Measurements from ENCODE around the gene TICAM2. TPM values are rescaled to one million over a fixed set of nuclear protein-coding genes. Genes with fewer than 3 reads are reported as not detected.

Gene TICAM2
- total and polyA plus RNA-seq, 9 of the 15 experiments (the other 6 are each of a cell fraction or from before 2014, with no cell fraction given): 0.15 to 1.8 (median 0.98) TPM

DNA sequence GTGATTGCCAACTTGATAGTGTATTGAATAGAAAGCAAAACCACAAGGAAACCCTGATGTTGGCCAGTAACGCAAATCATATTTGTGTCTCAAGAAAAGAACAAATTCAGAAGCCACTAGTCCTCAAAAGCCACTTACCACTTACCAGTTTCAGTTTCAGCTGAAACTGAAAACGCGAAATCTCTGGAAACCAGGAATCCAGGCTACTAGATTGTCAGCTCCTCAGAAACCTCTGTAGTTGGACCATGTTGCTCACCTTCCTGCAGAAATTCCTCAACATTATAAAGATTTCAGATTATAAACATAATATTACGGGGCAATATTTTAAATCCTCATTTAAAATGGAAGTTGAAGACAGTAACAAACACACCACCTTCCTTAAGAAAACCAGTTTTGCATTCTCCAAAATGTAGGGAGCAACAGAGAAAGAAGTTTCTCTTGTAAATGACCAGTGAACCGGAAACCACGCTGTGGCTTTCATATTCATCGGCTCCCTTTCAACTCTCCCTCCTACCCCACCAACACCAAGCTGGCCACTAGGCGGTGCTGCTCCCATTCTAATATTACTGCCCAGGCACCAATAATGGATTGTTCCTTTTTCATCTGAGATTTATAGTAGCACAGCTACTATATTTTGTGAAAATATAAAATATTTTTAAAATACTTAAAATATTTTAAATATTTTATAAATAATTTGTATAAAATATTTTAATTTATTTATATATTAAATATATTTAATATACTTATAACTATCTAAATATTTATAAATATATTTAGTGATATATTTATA, 32.3 kb upstream of the TICAM2 start (continued):
- TF ChIP-seq HNRNPLL (IDR thresholded peaks at IDR 0.05; ENCODE audit: low read depth, low read length, poor library complexity, severe bottlenecking) (no peak), MAZ (CRISPR knock-in tag; conservative IDR thresholded peaks at IDR 0.05 in 1 of 2, IDR thresholded peaks at IDR 0.05 in 1 of 2) (0 out of 4 replicates have a peak, but pooled peaks of 1 of the 2 experiments have one; percentile 30), RAD21 (CRISPR knock-in tag; conservative IDR thresholded peaks at IDR 0.05 in 1 of 2, IDR thresholded peaks at IDR 0.05 in 1 of 2) (peak; percentile 85 to 89), ZBED1 (IDR thresholded peaks at IDR 0.05) (no peak), ZNF561 (CRISPR knock-in tag; conservative IDR thresholded peaks at IDR 0.05) (no peak), RCOR1 (IDR thresholded peaks at IDR 0.05; ENCODE audit: borderline replicate concordance in 1 of 2, low read depth in 2 of 2, low read length in 2 of 2) (0 out of 4 replicates have a peak, but pooled peaks of 1 of the 2 experiments have one; percentile 45), NR2C1 (IDR thresholded peaks at IDR 0.05) (no peak), NR2C1 (tag; IDR thresholded peaks at IDR 0.05) (peak; percentile 15; the same call in 1 of the 2 replicates)
- TF ChIP-seq, protein P1, sequence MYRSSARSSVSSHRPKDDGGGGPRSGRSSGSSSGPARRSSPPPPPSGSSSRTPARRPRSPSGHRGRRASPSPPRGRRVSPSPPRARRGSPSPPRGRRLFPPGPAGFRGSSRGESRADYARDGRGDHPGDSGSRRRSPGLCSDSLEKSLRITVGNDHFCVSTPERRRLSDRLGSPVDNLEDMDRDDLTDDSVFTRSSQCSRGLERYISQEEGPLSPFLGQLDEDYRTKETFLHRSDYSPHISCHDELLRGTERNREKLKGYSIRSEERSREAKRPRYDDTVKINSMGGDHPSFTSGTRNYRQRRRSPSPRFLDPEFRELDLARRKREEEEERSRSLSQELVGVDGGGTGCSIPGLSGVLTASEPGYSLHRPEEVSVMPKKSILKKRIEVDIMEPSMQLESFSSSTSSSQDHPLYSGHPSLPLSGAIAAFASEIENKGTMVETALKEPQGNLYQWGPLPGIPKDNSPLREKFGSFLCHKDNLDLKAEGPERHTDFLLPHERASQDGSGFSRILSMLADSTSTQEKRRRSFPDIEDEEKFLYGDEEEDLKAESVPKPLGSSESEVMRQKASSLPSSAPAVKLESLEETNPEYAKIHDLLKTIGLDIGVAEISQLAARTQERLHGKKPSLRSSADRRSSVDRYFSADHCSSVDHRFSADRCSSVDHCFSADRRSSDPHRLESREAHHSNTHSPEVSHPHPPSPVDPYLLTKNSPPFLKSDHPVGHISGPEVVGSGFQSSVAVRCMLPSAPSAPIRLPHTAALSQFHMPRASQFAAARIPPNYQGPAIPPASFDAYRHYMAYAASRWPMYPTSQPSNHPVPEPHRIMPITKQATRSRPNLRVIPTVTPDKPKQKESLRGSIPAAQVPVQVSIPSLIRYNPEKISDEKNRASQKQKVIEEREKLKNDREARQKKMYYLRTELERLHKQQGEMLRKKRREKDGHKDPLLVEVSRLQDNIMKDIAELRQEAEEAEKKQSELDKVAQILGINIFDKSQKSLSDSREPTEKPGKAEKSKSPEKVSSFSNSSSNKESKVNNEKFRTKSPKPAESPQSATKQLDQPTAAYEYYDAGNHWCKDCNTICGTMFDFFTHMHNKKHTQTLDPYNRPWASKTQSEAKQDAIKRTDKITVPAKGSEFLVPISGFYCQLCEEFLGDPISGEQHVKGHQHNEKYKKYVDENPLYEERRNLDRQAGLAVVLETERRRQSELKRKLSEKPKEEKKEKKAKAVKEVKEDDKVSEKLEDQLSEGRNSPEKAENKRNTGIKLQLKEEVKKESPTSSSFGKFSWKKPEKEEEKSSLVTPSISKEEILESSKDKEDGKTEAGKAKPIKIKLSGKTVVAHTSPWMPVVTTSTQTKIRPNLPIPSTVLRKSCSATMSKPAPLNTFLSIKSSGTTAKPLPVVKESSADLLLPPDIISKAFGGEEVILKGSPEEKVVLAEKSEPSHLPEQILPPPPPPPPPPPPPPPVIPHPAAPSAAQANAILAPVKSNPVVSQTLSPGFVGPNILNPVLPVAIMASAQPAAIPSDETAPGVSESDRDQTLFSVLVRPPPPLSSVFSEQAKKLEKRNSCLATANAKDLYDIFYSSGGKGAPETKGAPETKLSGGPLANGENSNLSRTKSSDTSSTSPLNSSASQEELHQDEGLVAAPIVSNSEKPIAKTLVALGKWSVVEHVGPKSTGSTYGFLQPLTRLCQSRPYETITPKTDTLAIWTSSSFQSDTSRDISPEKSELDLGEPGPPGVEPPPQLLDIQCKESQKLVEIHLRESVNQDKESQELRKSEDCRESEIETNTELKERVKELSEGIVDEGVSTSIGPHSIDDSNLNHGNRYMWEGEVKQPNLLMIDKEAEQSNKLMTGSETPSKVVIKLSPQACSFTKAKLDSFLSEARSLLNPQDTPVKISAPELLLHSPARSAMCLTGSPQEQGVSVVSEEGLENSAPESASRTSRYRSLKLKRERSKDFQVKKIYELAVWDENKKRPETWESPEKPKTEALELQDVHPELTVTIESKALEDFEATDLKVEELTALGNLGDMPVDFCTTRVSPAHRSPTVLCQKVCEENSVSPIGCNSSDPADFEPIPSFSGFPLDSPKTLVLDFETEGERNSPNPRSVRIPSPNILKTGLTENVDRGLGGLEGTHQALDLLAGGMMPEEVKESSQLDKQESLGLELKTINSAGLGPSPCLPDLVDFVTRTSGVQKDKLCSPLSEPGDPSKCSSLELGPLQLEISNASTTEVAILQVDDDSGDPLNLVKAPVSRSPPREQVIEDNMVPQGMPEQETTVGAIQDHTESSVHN (IDR thresholded peaks at IDR 0.05; ENCODE audit: borderline replicate concordance in 1 of 2, low read depth in 1 of 2): no peak
- TF ChIP-seq, protein P2, sequence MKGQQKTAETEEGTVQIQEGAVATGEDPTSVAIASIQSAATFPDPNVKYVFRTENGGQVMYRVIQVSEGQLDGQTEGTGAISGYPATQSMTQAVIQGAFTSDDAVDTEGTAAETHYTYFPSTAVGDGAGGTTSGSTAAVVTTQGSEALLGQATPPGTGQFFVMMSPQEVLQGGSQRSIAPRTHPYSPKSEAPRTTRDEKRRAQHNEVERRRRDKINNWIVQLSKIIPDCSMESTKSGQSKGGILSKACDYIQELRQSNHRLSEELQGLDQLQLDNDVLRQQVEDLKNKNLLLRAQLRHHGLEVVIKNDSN (CRISPR knock-in tag; IDR thresholded peaks at IDR 0.05): no peak
- TF ChIP-seq, protein P3, sequence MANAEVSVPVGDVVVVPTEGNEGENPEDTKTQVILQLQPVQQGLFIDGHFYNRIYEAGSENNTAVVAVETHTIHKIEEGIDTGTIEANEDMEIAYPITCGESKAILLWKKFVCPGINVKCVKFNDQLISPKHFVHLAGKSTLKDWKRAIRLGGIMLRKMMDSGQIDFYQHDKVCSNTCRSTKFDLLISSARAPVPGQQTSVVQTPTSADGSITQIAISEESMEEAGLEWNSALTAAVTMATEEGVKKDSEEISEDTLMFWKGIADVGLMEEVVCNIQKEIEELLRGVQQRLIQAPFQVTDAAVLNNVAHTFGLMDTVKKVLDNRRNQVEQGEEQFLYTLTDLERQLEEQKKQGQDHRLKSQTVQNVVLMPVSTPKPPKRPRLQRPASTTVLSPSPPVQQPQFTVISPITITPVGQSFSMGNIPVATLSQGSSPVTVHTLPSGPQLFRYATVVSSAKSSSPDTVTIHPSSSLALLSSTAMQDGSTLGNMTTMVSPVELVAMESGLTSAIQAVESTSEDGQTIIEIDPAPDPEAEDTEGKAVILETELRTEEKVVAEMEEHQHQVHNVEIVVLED (CRISPR knock-in tag; IDR thresholded peaks at IDR 0.05): no peak
- TF ChIP-seq, protein P4, sequence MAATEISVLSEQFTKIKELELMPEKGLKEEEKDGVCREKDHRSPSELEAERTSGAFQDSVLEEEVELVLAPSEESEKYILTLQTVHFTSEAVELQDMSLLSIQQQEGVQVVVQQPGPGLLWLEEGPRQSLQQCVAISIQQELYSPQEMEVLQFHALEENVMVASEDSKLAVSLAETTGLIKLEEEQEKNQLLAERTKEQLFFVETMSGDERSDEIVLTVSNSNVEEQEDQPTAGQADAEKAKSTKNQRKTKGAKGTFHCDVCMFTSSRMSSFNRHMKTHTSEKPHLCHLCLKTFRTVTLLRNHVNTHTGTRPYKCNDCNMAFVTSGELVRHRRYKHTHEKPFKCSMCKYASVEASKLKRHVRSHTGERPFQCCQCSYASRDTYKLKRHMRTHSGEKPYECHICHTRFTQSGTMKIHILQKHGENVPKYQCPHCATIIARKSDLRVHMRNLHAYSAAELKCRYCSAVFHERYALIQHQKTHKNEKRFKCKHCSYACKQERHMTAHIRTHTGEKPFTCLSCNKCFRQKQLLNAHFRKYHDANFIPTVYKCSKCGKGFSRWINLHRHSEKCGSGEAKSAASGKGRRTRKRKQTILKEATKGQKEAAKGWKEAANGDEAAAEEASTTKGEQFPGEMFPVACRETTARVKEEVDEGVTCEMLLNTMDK (IDR thresholded peaks at IDR 0.05; ENCODE audit: borderline replicate concordance, insufficient read depth, low read depth, low read length, poor library complexity, severe bottlenecking): peak; percentile 23
